Measurements from ENCODE around the gene PSTPIP1. TPM values are rescaled to one million over a fixed set of nuclear protein-coding genes. Genes with fewer than 3 reads are reported as not detected.

The PSTPIP1 gene
- total RNA-seq, 2 donors from 2014 or later = 161 to 167 TPM

Other genes with a start within 250 kb of the PSTPIP1 start
- gene SCAPER, start 89.8 kb upstream of the PSTPIP1 start, total RNA-seq = 10 to 100 TPM; 52.9 to 72.8 TPM
- 10 to 100 TPM; 25.5 to 32.2 TPM for gene RCN2, start 63.4 kb upstream of the PSTPIP1 start, total RNA-seq
- gene TSPAN3, start 76.0 kb downstream of the PSTPIP1 start, total RNA-seq = 10 to 100 TPM; 49.3 to 54.9 TPM

Measured in natural killer cell treated with Interleukin-12 subunit alpha and Interleukin-12 subunit beta and Interleukin-15 and Interleukin-18, amount 100 ng/mL, for 72 hours (primary cell).